ENCODE data around the gene PCK2.

The PCK2 gene

GRCh38 chr14:24064091-24064795 lies 29.9 kb upstream of the PCK2 start:
- FAIRE-seq, result no peak
- TF ChIP-seq, protein P1, sequence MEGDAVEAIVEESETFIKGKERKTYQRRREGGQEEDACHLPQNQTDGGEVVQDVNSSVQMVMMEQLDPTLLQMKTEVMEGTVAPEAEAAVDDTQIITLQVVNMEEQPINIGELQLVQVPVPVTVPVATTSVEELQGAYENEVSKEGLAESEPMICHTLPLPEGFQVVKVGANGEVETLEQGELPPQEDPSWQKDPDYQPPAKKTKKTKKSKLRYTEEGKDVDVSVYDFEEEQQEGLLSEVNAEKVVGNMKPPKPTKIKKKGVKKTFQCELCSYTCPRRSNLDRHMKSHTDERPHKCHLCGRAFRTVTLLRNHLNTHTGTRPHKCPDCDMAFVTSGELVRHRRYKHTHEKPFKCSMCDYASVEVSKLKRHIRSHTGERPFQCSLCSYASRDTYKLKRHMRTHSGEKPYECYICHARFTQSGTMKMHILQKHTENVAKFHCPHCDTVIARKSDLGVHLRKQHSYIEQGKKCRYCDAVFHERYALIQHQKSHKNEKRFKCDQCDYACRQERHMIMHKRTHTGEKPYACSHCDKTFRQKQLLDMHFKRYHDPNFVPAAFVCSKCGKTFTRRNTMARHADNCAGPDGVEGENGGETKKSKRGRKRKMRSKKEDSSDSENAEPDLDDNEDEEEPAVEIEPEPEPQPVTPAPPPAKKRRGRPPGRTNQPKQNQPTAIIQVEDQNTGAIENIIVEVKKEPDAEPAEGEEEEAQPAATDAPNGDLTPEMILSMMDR (IDR thresholded peaks at IDR 0.05; ENCODE audit: insufficient read depth, missing control alignments), result no peak
- peak; percentile 17 for DNase-seq (ENCODE audit: insufficient read length, low spot score)

DNA sequence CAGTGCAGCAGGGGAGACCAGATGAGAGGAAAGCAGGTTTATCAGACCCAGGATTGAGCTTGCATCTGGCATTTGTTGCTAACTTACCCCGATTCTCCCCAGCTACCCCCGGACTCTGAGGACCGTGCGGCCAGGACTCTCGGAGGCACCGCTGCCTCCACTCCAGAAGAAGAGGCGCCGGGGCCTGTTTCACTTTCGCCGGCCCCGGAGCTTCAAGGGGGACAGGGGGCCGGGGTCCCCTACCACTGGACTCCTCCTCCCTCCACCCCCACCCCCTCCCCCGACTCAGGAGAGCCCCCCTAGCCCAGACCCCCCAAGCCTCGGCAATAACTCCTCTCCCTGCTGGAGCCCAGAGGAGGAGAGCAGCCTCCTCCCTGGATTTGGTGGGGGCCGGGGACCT lies 29.3 kb upstream of the PCK2 start:
- DNase-seq (ENCODE audit: insufficient read length, low spot score) (peak; percentile 14), FAIRE-seq (no peak)
- TF ChIP-seq, protein P1 (IDR thresholded peaks at IDR 0.05; ENCODE audit: insufficient read depth, missing control alignments), result no peak

DNA sequence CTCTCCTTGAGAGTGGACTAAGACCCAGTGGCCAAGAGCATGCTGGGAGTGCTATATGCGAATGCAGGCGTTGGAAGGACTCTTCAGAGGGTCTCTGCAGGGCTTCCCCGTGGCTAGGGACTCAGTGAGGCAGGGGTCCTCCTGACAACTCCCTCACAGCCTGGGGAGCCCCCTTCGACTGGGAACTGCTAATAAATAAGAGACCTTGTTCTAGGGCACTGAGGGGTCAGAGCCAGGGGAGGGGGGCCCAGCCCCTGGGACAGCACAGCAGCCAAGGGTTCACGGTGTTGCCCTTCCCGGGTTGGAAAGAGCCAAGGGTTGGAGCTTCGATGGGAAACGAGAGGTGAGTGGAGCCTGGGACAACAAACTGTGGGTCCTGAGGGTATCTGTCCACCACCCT lies 28.7 kb upstream of the PCK2 start:
- no peak for FAIRE-seq
- TF ChIP-seq, protein P1 (IDR thresholded peaks at IDR 0.05; ENCODE audit: insufficient read depth, missing control alignments), result no peak
- DNase-seq (ENCODE audit: insufficient read length, low spot score), result no peak

DNA sequence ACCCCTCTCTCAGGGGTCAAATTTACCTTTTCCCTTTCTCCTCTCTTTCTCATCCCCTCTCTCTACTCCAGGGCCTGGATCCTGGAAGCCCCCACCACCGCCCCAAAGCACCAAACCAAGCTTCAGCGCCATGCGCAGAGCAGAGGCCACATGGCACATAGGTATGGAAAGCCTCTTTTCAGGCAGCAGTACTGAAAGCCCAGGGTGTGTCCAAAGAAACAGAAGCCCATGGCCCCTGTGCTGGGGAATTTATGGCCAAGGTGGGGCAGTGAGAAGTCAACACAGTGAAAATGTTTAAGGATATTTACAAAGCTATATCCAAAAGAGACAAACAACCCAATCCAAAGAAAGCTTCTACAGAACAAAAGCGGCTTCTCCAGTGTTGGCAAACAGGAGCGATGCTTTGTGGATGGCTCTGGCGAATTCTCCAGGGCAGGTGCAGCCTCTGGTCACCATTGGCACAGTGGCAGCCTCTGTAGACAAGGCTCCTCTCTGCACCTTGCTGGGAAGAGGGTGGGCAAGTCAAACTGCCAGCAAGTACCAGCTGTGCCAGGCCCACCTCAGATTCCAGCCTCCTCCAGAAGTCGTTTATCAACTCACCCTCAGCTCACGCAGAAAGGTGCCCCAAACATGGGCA lies 27.5 kb upstream of the PCK2 start:
- TF ChIP-seq, protein P1 (IDR thresholded peaks at IDR 0.05; ENCODE audit: insufficient read depth, missing control alignments), result no peak
- DNase-seq (ENCODE audit: insufficient read length, low spot score) (peak; percentile 5), FAIRE-seq (no peak)

DNA sequence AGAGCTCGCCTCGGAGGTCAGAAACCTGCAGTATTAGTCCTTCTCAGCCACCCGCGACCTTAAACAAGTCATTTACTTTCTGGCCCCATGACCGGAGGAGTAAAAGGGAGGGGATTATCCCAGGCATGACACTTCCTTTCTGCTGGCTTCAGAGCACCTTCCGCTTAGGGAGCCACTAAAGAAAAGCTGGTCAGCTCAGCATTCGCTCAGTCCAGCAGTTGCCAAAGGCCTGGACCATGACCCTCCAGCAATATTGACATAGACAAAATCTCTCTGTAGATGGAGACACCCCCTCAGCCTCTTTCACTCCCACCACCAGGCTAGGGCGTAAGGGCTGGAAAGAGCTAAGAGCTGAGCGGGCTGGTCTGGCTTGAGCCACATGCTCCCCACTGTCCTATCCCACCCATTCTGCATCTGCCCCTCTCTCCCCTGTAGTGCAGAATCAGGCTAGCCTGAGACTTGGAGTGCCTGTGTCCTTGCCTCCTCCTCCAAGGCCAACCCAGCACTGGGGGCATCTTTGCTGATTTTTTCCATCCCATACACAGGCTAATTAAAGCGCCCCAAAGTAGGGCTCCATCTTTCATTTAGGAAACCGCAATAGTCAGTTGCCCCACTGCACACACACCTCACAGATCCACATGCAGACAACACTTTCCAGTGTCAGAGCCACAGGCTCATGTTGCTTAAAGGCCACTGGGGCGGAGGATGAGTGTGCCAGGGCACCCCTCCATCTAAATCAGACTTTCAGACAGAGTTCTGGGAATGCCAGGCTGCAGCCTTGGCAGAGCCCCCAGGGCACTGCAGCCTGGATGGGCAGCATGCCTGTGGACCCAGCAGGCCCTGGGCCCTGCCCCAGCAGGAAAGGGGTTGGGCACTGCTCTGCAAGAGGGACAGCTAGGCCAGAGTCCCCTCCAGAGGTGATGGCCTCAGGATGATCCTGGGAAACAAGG lies 26.7 kb upstream of the PCK2 start:
- DNase-seq (ENCODE audit: insufficient read length, low spot score) (peak; percentile 16), FAIRE-seq (no peak)
- TF ChIP-seq, protein P1 (IDR thresholded peaks at IDR 0.05; ENCODE audit: insufficient read depth, missing control alignments), result no peak

DNA sequence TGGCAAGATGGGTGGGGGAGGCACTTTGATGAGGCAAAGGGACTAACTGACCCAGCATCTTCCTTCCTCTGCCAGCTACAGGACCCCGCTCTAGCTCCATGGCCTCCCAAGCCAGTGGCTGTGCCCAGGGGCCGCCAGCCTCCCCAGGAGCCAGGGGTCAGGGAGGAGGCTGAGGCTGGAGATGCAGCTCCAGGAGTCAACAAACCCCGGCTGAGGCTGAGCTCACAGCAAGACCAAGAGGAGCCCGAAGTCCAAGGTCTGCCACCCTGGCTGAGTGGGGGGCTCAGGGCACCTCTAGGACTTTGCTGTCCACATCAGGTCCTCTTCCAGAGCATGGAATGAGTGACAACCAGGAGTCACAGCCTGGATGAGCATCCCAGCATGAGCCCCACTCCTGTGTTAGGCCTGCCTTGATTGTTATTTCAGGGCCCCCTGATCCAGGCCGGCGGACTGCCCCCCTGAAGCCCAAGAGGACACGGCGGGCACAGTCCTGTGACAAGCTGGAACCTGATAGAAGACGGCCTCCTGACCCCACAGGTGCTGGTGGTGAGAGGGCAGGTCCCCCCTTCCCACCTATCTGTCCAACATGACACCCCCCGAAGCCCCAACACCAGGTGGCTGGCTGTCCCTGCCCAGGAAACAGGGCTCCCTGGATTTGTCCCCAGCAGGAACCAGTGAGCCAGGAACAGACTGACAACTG lies 25.2 kb upstream of the PCK2 start:
- no peak for FAIRE-seq
- peak; percentile 9 for DNase-seq (ENCODE audit: insufficient read length, low spot score)
- TF ChIP-seq, protein P1 (IDR thresholded peaks at IDR 0.05; ENCODE audit: insufficient read depth, missing control alignments), result no peak
